Skin epidermis (tissue), 12 donors: ENCODE measurements around the gene GAB2.
"Not testable (repeated sequence)": the region's sequence is repeated elsewhere in the genome, so short reads cannot be mapped to it uniquely, and the experiment has no call there.

Experiments used
- H3K27ac ChIP-seq, 21 experiments: fragments of 200-600 bp; sonication (generic) in 11 of 21; one replicate each; pipeline ENCODE4 v1.5.0; 2020; ENCODE audit warnings: mild to moderate bottlenecking in 3 of 21, inconsistent platforms in 2 of 21, moderate library complexity in 2 of 21
- H3K4me3 ChIP-seq, 7 experiments: fragments of 200-600 bp; sonication (generic) in 2 of 7; one replicate each; pipeline ENCODE4 v1.5.0; 2020; ENCODE audit warnings: inconsistent platforms in 2 of 7, mild to moderate bottlenecking in 2 of 7, moderate library complexity in 1 of 7

The GAB2 gene

DNA sequence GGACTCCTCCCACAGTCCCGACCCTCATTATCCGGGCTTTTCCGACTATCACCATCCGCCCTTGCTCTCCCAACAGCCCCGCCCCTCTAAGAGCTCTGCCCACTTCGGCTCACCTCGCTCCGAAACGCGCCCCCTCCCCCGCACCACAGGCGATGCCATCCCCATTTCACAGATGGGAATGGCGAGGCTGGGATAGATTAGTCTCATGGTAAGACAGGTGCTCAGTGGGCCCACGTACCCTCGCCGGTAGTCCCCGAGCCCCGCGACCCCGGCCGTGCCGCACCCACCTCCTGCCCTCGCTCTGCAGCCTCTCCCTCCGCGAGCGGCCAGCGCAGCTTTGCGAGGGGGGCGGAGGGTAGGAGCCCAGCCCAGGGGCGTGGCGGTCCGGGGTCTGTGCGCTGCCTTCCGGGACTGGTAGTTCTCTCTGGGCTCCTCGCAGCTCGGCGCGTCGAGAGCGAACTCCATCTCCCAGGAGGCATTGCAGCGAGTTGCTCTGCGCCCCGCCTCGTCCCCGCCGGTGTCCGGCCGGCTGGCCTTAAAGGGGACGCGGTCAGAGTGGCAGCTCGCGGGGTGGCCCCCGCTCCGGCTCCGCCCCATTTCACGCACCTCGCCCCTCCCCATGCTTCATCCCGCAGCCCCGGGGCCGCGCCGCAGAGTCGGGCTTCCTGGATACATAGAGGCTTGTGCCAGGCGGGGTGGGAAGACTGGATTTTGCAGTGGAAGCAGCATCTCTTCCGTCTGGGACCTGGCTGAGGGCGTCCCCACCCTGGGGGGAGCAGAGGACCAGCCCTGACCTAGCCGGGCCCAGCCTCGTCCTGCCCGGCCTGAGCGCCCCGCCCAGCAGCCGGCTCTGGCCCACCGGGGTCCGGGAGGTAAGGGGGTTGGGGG is 229.1 kb downstream of the GAB2 start, which contains the start of the genes KCTD21 and USP35:
KCTD21 (minus strand) TSS at position 341 of the 888 bp plus-strand sequence. CDS start 14,072 bp downstream, outside the sequence.
USP35 (plus strand) TSS at position 634 of the 888 bp plus-strand sequence. CDS start 7,327 bp downstream, outside the sequence.
- peak within 1 kb of the TSS; percentile 54 to 92 (median 82) for H3K27ac ChIP-seq
- peak within 1 kb of the TSS; percentile 67 to 99 (median 85) for H3K4me3 ChIP-seq

DNA sequence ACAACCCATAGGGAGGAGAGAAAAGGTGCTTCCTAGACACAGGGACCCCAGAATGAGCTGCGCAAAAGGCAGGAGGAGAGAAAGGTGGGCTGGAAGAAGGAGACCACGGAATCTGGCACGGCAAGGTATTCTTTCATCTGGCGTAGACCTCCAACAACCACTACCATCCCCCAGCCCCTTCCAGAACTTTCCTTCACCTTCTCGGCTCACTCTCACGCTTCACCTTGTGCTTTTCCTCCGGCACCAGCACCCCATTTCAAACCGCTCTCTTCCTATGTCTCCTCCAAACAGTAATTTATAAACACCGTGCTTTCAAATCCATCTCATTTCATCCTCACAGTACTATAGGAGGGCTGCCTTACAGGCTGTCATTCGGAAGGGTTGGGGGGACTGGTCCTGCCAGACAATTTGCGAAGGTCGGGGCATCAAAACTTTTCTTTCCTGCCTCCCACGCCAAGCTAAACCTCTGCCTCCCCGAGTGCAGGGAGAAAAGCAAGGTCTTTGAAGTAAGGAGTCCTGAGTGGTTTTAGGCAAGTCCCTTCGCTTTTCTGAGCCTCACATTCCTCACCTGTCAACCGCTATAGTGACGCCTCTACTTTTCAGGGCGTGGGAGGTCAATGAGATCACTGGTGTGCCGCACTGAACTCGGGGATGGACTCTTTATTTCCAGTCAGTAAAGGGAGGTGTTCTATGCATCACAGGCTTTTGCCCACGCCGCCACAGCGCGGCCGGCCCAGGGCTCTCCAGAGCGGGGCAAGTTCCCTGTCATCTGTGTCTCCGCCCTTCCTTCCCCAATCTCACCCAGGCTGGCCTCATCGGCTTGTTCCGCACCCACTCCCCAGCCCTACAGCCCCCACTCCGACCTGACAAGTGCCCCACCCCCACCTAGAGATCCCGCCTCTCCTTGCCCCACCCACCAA is 230.0 kb downstream of the GAB2 start:
- Histone ChIP-seq H3K4me3 (peak overlapping the region; percentile 67 to 99 (median 85)), H3K27ac (peak overlapping the region; percentile 54 to 92 (median 81))

DNA sequence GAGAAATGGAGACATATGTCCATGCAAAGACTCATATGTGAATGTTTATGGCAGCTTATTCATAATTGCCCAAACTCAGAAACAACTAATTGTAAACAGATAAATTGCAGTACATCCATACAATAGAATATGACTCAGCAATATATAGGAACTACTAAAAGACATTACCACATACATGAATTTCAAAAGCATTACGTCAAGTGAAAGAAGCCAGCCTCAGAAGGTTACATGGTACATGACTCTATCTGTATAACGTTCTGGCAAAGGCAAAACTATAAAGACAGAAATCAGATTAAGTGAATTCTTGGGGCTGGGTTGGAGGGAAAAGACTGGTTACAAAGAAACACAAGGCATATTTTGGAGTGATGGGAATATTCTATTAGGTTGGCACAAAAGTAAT is 236.4 kb downstream of the GAB2 start:
- H3K4me3 ChIP-seq = no peak overlapping the region

DNA sequence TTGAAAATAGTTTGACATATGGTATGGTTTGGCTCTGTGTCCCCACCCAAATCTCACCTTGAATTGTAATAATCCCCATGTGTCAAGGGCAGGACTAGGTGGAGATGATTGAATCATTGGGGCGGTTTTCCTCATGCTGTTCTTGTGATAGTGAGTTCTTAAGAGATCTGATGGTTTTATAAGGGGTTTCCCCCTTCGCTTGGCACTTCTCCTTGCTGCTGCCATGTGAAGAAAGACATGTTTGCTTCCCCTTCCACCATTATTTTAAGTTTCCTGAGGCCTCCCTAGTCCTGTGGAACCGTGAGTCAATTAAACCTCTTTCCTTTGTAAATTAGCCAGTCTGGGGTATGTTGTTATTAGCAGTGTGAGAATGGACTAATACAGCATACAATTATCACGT is 236.9 kb downstream of the GAB2 start:
- Histone ChIP-seq H3K4me3 (no peak overlapping the region), H3K27ac (no peak overlapping the region)

More for the DNA sequence above, 236.4 kb downstream of the GAB2 start:
- no peak overlapping the region for H3K27ac ChIP-seq

DNA sequence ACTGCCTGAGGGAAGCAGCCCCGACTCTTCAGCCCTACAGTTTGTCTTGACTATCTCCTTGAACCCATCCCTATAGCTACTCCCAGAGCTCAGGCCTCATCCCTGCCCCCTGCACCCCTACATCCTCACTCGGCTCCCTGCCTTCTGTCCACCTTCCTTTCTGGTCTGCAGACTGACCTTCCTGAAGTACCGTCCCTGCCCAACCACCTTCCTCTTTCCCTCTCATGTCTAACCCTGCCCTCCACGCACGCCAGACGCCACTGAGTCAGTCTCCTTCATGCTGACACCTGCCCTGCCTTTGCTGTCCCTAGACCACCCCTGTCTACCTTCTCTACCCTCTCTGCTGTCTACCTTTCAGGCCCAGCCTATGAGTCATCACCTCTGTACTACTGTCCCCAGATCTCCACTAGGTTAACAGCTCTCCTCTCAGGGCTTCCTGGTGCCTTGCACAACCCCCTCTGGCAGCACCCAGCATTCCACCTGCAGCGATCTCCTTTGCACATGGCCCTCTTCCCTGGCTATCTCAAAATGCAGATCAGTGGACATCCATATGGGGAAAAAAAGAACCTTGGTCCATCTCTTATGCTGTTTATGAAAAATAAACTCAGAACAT is 238.1 kb downstream of the GAB2 start:
- no peak overlapping the region for H3K4me3 ChIP-seq
- no peak overlapping the region for H3K27ac ChIP-seq

DNA sequence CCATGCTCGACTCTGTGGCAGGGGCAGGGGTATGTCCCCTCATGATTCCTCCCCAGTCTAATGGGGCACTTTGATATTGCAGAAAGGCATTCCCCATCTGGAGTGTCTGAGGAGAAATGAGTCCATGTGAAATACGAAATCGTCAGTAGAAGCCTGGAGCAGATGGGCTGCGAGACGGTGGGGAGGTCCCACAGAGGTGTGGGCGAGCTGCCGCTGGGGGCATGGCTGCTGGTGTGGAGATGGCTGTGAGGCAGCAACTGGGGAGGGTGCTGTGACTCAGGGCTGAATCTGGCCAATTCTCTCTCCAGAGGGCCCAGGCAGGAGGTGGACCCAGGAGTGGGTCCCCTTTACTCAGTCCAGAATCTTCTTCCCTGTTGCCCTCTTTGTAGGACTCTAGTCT is 240.4 kb downstream of the GAB2 start:
- Histone ChIP-seq H3K27ac (no peak overlapping the region), H3K4me3 (no peak overlapping the region)

DNA sequence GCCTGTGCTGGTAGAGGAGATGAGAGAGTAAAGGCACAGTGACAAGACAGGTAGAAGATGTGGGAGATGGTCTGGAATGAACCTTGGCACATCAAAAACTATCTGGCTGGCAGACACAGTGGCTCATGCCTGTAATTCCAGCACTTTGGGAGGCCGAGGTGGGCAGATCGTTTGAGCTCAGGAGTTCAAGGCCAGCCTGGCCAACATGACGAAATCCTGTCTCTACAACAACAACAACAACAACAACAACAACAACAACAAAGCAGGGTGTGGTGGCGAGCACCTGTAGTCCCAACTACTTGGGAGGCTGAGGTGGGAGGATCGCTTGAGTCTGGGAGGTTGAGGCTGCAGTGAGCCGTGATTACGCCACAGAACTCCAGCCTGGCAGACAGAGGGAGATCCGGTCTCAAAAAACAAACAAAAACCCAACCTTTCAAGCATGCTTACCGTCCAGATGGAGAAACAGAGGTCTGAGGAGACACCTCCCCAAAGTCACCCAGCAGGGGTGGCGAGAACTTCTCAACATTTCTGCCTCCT is 240.9 kb downstream of the GAB2 start:
- H3K4me3 ChIP-seq = no peak overlapping the region
- H3K27ac ChIP-seq = no peak overlapping the region

DNA sequence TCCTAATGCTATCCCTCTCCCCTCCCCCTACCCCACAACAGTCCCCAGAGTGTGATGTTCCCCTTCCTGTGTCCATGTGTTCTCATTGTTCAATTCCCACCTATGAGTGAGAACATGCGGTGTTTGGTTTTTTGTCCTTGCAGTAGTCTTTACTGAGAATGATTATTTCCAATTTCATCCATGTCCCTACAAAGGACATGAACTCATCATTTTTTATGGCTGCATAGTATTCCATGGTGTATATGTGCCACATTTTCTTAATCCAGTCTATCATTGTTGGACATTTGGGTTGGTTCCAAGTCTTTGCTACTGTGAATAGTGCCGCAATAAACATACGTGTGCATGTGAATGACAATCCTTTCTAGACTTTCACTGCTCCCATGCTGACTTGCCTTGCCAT is 241.8 kb downstream of the GAB2 start:
- not testable (repeated sequence) for H3K4me3 ChIP-seq, H3K27ac ChIP-seq

DNA sequence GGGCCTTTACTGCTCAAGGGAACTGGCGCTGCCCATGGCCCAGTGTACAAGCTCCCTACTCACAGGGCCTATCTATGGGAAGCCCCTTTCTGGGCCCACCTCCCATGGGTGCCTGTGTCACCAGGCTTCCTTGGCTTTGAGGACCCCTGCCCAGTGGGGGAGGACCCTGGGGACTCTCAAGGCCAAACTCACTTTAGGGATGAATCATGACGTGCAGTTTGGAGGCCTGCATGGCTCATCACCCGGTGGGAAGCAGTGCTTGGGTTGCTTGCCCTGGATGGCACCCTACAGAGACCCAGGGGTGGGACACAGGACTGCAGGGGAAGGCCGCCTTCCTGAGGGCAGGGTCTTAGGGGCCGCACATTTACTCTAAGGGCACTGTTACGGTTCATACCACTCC is 245.7 kb downstream of the GAB2 start:
- Histone ChIP-seq H3K27ac (no peak overlapping the region), H3K4me3 (no peak overlapping the region)

DNA sequence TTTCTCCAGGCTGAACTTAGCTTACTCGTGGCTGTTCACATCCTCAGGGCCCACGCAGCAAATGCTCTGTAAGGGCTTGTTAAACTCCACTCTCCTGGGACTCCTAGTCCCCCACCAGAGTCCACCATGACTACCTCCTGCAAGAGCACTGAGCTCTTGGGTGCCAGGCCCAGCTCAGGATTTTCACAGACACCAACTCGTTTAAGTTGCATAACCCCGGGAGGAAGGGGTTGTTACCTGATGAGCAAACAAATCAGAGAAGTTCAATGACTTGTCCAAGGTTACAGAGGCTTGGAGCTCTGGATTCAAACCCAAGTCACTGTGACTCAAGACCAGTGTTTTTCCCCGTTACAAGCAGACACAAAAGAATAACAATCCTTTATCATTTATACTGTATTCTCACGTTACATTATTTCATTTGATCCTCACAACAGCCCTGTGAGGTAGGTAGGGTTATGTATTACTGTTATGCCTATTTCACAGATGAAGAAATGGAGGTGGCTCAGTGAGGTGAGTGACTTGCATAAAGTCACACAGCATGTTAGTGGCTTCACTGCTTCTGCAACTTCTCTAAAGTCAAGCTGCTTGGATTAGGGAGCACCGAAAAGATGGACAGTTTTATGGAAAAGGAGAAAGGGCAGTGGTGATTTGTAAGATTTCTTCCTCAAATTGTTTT is 246.6 kb downstream of the GAB2 start:
- Histone ChIP-seq H3K4me3 (no peak overlapping the region), H3K27ac (peak overlapping the region in 2 of 21 experiments; percentile 25 to 79)

DNA sequence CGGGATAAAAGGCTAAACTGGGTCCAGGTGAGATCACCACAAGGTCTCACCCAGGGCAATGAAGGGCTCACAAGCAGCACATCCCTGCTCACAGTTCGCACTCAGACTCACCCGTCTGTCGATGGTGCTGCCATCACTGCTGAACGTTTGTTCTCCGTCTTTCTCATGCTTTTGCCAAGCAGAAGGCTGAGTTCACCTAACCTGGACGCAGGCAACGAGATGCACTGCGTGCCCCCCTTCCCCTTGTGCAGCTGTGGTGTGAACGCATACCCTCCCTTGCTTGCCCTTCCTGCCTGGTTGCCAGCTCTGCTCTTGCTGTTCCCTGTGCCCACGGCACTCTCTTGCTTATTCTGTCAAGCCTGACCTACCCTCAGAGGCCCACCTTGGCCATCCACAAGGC is 247.2 kb downstream of the GAB2 start:
- no peak overlapping the region for H3K4me3 ChIP-seq
- peak overlapping the region in 5 of 21 experiments; percentile 16 to 79 (median 30) for H3K27ac ChIP-seq

DNA sequence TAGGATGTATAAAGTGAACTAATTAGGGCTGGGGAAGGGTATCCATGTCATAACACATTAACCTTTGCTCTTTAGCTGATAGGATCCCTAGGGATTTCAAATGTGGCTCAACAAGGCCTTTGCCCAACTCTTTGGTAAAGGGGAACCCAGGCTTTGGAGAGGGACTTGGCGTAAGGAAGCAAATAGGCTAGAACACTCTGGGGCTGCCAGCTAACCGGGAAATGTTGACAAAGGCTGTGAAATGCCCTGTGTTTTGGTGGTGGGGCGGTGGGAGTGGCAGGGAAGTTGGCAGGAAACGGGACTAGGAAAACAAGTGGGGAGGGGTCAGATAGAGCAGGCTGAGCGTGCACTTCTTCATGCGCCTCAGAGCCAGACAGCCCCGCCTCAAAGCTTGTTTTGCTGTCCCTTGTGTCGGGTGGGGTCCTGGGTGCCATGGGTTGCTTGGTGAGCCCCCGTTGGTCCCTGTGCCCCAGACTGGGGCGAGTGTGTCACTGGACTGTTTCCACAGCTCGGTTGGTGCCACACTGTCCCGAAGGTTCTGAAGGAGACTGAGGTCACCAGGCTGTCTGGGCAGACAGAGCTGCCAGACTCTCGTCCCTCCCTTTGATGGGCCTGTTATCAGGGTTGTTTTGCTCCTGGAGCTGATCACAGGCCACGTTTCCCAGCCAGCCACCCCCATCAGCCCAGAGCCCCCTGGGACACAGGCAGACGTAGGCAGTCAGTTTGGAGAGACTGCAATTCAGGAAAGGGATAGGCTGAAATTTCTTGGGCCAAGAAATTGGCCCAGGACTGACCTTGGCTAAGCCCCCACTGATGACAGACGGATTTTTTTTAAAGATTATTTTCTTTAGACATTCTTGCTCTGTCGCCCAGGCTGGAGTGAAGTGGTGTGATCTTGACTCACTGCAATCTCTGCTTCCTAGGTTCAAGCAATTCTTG is 248.8 kb downstream of the GAB2 start:
- H3K27ac ChIP-seq = peak overlapping the region in 17 of 21 experiments; percentile 3 to 81 (median 65)
- no peak overlapping the region for H3K4me3 ChIP-seq

DNA sequence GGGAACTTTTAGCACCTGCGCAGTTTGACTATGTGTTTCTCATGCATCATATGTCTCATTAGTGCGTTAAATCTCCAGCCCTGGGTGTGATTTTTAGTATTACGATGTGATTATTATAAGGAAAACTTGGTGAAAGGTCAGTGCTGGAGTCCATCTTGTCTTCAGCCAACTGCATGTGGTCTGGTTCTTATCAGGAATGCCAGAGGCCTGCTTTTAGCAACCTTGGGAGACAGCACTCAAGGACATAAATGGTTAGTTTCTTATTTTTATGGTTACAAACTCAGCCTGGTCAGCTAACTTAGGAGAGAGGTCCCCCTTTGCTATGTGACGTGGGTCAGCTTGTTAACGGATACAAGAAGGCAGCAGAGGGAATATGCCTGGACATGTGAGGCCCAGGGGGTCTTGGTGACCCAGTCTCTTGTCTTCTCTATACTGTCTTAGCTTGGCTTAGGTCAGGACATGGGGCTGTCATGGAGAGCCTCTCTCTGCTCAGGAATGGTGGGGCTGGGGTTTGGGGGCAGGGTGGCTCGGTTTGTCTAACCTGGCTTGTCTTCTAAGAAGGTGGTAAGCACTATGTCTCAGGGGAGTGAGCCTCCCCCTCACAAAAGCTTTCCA is 250.7 kb downstream of the GAB2 start:
- Histone ChIP-seq H3K27ac (peak overlapping the region in 1 of 21 experiments; percentile 36), H3K4me3 (no peak overlapping the region)
